HG03469 (cell line): ENCODE results near the gene GHITM.
A peak's percentile ranks its signal among the peaks of the same experiment; 100 is the strongest.
"Not testable (repeated sequence)": the region's sequence is repeated elsewhere in the genome, so short reads cannot be mapped to it uniquely, and the experiment has no call there.

Source experiments
- ATAC-seq: cut with Tn5 transposase; IDR thresholded peaks from one replicate; pipeline ENCODE4 v1.9.1; 2021; ENCODE audit warnings: mild to moderate bottlenecking, moderate library complexity, moderate number of reproducible peaks; ENCODE audit not compliant: unreplicated experiment

The GHITM gene

DNA sequence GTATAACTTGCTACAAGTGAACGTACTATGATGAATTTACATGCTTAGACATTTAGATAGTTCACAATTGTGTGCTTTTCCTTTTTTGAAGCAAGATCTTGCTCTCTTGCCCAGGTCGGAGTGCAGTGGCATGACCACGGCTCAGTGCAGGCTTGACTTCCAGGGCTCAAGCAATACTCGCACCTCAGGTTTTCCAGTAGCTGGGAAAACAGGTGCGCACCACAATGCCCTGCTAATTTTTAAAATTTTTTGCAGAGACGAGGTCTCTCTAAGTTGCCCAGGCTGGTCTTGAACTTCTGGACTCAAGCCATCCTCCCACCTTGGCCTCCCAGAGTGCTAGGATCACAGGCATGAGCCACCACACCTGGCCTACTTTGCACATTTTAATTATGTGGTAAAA lies 36.1 kb downstream of the GHITM start:
- ATAC-seq, result no peak

DNA sequence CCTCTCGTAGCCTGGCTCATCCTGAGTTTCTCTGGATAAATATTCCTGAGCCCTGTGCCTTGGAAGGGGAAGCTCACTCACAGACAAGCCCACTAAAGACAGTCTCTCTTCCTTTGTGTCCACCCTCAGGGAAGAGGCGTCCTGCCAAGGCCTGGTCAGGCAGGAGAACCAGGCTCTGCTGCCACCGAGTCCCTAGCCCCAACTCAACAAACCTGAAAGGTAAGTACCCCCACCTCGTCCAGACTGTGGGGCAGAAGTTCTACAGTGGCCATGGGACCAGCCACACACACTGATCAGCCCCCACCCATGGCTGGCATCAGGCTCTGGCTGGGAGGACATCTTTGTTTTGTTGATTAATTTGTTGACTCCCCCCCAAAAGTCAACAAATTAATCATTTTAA lies 37.0 kb downstream of the GHITM start:
- ATAC-seq, result no peak

DNA sequence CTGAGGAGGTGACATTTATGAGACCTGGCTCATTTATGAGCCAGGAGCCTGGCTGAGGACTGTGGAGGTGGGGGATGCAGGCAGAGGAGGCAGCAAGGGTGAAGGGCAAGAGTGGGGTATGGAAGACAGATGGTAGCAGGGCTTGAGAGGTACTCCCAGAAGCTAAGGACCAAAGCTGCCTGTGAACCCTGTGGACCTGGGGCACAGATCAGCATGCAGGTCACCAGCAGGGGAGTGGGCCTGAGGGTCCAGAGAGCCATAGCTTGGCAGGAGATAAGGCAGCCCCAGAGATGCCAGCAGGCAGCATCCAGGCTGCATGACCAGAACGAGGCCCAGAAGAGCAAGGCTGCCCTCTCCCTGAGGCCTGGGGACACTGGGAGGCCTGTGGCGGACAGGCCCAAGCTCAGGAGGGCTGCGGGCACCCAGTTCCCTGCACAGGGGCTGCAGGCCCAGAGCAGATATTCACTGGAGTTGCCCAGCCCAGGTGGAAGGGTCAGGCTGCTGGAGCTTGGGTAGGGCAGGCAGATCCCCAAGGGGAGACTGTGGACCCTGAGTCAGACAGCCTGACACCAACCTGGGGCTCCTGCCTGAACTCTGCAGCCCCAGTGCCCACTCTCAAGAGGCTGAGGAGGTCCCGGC lies 37.6 kb downstream of the GHITM start:
- ATAC-seq, result no peak

DNA sequence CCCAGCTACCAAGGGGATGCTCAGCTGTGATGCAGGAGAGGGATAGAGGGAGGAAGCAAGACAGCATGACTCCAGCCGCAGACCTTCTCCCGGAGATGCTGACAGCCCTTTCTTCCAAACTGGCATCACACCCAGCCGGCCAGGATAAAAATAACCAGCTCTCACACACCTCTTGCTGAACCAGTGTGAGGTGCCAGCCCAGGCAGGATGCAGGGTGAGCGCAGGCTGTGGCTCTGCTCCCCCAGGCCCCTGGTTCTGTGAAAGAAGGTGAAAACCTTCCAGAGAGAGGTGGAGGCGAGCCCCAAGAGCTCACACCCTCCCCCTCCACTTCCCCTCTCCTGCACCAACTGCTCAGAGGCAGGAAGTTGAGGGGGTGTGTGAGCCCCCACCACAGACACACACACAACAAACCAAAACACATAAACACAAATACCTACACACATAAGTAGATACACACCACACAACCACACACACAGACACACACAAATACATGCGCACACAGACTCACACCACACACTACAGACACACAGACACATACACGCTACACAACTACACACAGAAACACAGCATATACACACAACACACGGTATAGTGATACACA lies 38.3 kb downstream of the GHITM start:
- no peak for ATAC-seq

DNA sequence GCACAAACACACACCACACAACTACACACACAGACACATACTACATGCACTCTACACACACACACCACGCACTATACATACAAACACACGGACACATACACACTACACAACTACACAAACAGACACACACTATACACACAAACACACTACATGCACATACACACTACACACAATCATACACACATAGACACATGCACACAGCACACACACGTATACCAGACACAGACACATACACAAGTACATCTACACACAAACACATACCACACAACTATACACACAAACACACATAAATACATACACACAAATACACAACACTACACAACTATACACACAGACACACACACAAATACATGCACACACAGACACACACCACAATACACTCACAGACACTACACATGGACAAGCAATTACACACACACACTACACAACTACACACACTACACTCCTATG lies 38.9 kb downstream of the GHITM start:
- no peak for ATAC-seq

DNA sequence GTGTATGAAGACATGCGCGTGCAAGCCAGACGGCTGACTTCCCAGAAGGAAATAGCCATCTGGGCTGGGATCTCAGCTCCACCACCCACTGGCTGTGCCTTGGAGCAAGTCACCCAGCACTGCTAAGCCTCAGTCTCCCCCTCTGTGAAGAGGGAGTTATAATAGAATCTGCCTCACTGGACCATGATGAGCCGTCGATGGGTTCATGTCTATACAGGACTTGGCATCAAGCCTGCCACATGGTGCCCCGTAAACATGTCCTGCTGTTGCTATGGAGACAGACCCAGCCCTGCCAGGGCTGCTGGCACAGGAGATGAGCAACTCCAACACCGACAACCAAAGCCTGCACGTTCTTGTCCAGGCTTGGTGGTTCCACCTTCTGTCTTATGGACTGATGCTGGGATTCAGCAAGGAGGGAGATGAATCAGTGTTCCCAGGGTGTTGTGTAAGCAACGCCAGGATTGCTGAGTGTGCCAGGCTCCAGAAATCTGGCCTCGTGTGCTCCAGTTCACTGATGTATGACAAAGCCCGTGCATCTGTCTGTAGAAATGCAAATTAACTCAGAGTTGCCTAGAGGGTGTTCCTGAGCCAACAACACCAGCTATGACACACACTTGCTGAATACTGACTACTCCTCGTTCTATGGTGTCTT lies 39.9 kb downstream of the GHITM start:
- ATAC-seq, result peak; percentile 93

DNA sequence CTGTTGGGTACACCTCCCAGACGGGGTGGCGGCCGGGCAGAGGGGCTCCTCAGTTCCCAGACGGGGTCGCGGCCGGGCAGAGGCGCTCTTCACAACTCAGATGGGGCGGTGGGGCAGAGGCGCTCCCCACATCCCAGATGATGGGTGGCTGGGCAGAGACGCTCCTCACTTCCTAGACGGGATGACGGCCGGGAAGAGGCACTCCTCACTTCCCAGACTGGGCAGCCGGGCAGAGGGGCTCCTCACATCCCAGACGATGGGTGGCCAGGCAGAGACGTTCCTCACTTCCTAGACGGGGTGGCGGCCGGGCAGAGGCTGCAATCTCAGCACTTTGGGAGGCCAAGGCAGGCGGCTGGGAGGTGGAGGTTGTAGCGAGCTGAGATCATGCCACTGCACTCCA lies 41.1 kb downstream of the GHITM start:
- not testable (repeated sequence) for ATAC-seq

DNA sequence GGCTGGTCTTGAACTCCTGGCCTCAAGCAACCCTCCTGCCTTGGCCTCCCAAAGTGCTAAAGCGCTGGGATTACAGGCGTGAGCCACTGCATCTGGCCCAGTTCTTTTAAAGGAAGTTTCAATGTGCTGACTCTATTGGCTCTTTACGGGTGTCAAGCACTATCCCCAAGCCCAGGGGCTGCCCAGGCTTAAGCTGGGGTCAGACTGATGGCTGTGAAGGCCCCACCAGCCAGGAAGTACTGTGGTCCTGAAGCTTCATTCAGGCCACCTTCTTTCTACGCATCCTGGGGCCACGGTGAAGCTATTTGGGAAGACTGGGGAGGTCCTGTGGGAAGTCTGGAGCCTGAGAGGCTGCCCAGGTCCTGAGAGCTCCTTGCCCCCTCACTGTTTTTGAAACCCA lies 42.3 kb downstream of the GHITM start:
- ATAC-seq, result no peak

DNA sequence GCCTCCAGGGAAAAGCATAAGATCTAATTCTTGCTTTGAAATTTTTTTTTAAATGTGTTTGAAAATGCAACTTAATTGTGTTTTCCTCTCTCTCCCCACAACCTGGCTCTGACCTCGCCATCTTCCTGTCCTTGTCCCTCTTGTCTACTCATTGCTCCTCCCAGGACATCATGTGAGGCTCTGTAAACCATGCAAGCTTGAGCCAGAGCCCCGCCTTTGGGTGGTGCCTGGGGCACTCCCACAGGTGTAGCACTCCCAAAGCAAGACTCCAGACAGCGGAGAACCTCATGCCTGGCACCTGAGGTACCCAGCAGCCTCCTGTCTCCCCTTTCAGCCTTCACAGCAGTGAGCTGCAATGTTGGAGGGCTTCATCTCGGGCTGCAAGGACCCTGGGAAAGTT lies 45.2 kb downstream of the GHITM start:
- ATAC-seq, result no peak

DNA sequence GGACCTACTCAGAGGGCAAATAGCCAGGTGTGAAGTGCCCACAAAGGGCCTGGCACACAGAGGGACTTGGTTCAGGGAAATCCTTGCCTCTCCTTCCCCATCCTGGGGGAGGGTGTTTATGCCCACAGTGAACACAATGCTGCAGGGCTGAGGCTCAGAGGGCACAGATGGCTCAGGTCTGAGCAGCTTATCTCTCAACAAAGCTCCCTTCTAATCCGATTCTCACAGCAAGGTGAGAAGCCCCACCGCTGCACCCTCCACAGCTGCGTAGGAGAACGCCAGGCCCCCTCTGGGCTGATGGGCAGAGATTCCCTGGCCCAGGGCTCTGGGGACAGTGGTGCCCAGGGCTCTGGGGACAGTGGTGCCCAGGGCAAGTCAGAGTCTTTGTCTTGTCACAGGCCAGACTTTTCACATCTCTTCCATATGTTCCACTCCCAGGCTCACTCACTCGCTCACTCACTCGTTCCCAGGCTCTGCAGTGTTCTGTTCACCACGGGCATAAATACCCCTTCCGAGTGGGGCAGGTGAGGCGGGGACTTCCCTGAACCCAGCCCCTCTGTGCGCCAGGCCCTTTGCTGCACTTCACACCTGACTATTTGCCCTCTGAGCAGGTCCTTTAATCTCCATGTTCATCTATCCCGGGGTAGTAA lies 46.3 kb downstream of the GHITM start:
- ATAC-seq, result no peak

DNA sequence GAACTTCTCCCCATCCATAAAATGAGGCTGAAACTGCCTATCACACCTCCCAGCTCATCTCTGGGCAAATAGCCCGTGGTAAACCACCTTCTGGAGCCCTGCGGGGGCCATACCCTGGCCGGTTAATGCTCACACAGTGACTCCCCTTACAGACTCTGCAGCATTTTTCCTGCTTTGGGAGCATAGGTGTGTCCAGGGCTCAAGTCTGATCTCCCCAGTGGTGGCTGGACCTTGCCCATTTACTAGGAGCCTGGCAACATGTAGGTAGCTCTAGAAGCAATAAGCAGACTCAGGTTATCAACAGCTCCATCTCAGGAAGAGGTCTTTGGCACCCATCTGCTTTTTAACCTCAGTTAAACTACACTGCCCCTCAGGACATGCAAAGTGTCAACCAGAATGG lies 49.5 kb downstream of the GHITM start:
- ATAC-seq, result no peak

DNA sequence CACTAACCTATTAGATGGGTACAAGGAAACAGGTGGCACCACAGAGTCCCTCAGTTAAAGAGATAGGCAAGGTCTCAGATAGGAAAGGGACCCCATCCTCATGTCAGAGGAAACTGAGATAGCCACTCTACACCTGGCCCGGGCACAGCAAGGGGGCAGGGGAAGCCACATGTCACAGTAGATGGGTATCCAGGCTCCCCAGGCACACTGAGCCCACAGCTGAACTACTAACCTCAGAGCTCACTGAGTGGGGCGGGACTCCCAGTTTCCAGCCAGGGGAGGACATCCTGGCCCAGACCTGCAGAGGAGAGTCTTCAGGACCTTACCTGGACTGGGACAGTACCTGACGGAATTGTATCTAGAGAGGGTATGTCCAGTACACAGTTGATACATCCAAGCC lies 51.3 kb downstream of the GHITM start:
- ATAC-seq, result no peak

DNA sequence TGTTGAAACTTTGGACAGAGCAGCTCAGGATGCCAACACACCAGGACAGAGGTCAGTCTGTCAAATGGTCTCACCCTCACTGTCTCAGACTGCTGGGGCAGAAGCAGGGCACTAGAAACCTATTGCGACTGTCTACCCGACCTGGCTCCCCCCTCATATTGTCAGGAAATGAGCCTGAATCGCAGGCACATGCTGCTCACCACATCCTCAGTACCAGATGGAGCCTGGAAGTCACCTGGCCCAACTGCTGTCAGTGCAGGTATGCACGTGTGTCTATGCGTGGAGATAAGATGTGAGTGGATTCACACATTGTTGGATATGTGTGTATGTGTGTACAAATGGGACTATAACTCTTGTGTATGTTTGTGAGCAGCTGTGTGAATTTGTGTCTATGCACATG lies 51.8 kb downstream of the GHITM start:
- ATAC-seq, result no peak

DNA sequence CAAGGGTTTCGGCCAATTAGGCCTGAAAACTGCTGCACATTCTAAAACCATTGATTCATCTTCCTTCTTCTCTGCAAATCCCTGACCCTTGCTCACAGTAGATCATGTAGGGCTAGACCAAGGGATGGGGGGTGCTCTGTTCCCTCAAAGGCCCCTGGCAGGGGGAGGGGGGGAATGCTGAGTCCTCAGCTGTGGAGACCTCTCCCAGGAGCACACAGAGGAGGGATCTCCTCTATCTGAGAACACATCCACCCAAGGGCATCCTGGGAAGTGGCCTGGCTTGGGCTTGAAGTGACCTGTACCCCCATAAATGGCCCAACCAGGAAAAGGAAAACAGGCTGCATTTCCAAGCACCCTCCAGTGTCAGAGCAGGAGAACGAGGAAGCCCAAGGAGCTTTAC lies 54.0 kb downstream of the GHITM start:
- no peak for ATAC-seq

DNA sequence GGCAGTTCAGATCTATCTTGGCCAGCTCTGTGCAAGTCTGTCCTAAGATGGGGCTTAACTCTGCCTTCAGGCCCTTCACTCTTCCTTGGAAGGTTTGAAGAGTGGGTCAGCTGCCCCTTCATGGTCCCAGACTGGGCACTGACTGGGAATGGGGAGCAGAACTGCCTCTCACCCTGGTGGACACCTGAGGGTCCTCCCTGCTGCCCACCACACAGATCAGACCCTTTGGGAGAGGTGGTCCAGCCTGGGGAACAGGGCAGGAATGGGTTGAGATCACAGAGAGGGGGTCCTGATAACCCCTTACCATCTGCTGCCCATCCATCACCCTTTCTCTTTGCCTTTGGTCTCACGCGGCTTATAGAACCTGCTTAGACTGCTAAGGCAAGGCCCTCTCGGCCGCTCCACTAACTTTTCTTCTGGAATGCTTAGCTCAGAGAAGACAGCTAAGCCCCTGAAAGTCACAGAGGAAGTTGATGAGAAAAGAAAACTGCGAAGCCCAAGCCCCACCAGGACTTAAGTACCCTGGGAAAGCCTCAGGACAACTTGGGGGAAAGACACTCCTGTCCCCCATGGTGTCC lies 54.6 kb downstream of the GHITM start:
- no peak for ATAC-seq

DNA sequence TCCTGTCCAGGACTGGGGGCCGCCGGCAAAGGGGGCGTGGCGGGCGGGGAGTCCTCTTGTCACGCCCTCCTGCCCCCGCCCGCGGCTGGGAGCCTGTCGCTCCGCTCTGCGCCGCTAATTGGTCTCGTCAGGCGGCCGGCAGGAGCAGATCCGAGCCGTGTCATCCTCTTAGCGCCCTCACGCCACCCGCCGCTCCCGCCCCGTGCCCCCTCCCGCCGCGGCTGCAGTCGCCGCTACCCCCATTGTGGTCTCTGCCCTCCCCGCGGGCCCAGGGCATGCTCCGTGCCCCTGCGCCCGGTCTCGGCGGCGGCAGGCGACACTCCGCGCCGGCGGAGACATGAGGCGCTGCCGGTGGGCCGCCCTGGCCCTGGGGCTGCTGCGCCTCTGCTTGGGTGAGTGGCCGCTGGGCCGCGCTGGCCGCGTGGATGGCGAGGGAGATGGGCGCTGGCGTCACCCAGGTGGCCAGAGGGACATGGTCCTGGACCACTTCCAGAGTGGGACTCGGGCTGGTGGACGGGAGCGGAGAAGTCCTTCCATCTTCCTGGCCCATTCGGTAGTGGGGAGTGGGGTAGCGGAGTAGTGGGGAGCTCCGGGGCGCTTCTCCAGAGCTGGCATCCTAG lies 55.2 kb downstream of the GHITM start, which contains the start of gene CDHR1:
Gene CDHR1 (plus strand): TSS at position 114 of the 620 bp plus-strand sequence. CDS start 224 bp downstream, at position 338.
- ATAC-seq, result no peak

DNA sequence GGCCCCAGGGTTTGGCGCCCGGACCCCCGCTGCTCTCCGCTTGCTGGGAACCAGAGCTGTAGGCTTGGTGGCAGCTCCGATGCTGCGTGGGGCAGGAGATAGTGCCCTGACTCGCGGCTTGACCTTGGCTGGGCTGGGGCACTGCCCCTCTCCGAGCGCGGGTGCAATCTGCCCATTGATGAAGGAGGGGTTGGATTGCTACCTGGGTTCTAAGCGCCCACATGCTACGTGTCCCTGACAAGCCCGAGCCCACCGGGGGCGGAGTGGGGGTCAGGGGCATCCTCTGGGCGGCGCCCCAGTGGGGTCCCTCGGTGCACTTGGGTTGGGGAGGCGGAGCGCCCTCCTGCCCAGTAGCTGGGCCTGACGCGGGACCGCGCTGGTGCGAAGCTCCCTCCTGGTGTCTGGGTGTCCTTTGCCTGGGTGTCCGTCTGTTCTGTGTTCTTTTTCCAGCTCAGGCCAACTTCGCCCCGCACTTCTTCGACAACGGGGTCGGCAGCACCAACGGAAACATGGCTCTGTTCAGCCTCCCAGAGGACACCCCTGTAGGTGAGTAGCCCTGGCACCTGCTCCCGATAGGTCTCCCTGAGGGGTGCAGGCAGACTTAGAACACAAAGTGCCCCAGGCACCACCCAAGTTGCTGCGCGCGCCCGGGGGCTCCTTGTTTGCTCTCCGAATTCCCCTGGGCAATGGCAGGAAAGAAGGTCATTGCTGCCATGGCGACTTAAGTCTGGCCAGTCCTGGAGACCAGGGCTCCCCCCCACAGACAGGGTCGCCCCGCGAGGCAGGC lies 55.9 kb downstream of the GHITM start:
- ATAC-seq, result no peak

DNA sequence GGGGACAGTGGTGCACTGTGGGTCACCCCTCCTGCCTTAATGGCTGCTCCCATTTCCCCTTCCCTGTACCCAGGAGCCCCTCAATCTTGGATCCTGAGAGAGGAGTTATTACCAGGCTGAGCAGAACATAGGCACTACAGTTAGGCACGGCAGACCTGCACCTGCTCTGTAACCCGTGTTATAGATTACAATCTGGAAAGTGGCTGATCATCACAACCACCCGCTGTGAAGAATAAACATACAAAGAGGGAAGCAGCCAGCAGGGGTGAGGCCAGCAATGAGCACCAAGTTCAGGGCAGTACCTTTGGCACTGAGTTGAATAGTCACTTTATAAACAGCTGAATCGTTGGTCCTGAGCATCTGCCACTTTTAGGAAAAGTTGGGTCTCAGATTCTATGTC lies 56.8 kb downstream of the GHITM start:
- ATAC-seq, result no peak

DNA sequence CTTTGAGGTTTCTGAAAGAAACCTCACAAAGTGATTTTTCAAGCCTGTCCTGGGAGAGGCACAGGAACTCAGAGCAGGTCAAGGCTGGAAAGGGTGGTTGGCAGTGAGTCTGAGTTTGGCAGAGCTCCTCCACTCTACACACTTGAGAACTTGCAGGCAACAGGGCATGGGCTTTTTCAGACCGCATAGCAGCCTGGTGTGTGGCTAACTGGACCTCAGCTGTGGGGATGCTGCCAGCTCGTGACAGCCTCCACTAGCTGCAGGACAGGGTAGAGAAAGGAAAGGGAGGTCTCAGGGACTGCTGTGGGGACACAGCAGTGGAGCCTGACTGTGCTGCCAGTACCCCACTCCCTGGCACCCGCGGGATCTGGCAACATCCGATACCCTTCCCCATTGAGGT lies 57.6 kb downstream of the GHITM start:
- no peak for ATAC-seq

DNA sequence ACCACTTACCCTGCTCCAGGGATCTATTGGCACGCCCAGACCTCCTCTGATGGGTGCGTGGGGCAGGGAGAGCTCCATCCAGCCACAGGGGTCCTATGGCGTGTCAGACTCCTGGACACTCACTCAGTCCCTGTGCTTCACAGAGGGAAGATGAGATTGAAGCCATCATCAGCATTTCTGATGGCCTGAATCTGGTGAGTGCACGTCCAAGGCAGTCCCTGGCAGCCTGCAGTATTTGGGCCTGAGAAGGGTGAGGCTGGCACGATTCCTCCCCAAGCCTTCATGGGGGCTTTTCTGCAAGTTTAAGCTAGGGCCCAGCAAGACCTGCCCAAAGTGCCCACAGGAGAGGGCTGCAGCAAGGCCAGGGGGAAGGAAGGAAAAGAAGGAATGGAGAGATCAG lies 58.3 kb downstream of the GHITM start:
- no peak for ATAC-seq
